HepG2 (cell line): ENCODE data around the gene ERF. TPM values are rescaled to one million over a fixed set of nuclear protein-coding genes. Genes with fewer than 3 reads are reported as not detected.

Experiments
- CC2D1A ChIP-seq: sonication (generic); formaldehyde crosslinking; IDR thresholded peaks from 2 replicates; pipeline ENCODE4 v1.8.1; 2023; ENCODE audit warnings: mild to moderate bottlenecking, missing genetic modification reagents
- FOXA1 ChIP-seq, 2 experiments: fragments of 450-650 bp in 1 of 2; sonication (generic) in 1 of 2; formaldehyde crosslinking in 1 of 2; IDR thresholded peaks; 2 replicates each; pipeline versions ENCODE4 v1.4.0 to v1.6.1; 2016 to 2020; ENCODE audit warnings: missing genetic modification reagents in 1 of 2
- PCBP2 ChIP-seq: fragments of 200-400 bp; formaldehyde crosslinking; optimal IDR thresholded peaks from 2 replicates; pipeline ENCODE3; 2018; ENCODE audit warnings: low read length, low read depth; ENCODE audit not compliant: poor library complexity, severe bottlenecking
- PHB2 ChIP-seq: fragments of 450-650 bp; IDR thresholded peaks from 2 replicates; pipeline ENCODE4 v1.6.1; 2018; ENCODE audit not compliant: partially characterized antibody
- ZFP91 ChIP-seq: sonication (generic); formaldehyde crosslinking; IDR thresholded peaks from 2 replicates; pipeline ENCODE4 v1.9.0; 2022; ENCODE audit warnings: missing genetic modification reagents, mild to moderate bottlenecking, borderline replicate concordance
- ZNF362 ChIP-seq: sonication (generic); formaldehyde crosslinking; IDR thresholded peaks from 2 replicates; pipeline ENCODE4 v1.4.0; 2020; ENCODE audit warnings: missing genetic modification reagents, mild to moderate bottlenecking, borderline replicate concordance
- ZNF383 ChIP-seq: sonication (generic); formaldehyde crosslinking; IDR thresholded peaks from 2 replicates; pipeline ENCODE4 v1.4.0; 2020; ENCODE audit warnings: missing genetic modification reagents, mild to moderate bottlenecking, borderline replicate concordance
- ZNF605 ChIP-seq: sonication (generic); formaldehyde crosslinking; IDR thresholded peaks from 2 replicates; pipeline ENCODE4 v1.8.0; 2022; ENCODE audit warnings: mild to moderate bottlenecking, missing genetic modification reagents
- ZSCAN22 ChIP-seq: sonication (generic); formaldehyde crosslinking; IDR thresholded peaks from 2 replicates; pipeline ENCODE4 v1.4.0; 2020; ENCODE audit warnings: mild to moderate bottlenecking, missing genetic modification reagents
- polyA plus RNA-seq, 8 experiments: library from polyadenylated mRNA; depleted of rRNA in 3 of 8; stranded (reverse) in 7 of 8; unstranded in 1 of 8; fragments of >200 nt; fragmentation: Illumina TruSeq in 4 of 8; extraction: Trizol in 4 of 8; gene quantifications; 2 replicates each; pipeline versions ENCODE4 v1.2.1 to v1.2.3, GENCODE V29; 2011 to 2016; ENCODE audit warnings: low read depth in 4 of 8, missing spikeins in 1 of 8, mixed read lengths in 1 of 8; ENCODE audit not compliant: insufficient read depth in 1 of 8
- total RNA-seq, 5 experiments: library from RNA; depleted of rRNA; stranded (reverse); fragments of >200 nt; fragmentation: Illumina TruSeq; extraction: Trizol; gene quantifications; 2 replicates each; pipeline ENCODE4 v1.2.3, GENCODE V29; 2016; ENCODE audit warnings: low read depth in 1 of 5
- TF ChIP-seq, protein P1 (sequence below): sonication (generic); formaldehyde crosslinking; IDR thresholded peaks from 2 replicates; pipeline ENCODE4 v1.5.1; 2020; ENCODE audit warnings: mild to moderate bottlenecking, missing genetic modification reagents, moderate library complexity

Gene ERF
- total and polyA plus RNA-seq, 2 of the 13 experiments (the other 11 are each of a cell fraction or from before 2014, with no cell fraction given): 67.1 to 69.9 TPM

- peak; percentile 33 for TF ChIP-seq PCBP2
- TF ChIP-seq FOXA1 (IDR thresholded peaks at IDR 0.05): no peak
- TF ChIP-seq FOXA1 (CRISPR knock-in tag; IDR thresholded peaks at IDR 0.05): no peak
- TF ChIP-seq ZSCAN22: no peak
- TF ChIP-seq ZNF362 (CRISPR knock-in tag): no peak
- no peak for TF ChIP-seq ZNF383 (CRISPR knock-in tag)
- no peak for TF ChIP-seq CC2D1A (CRISPR knock-in tag)
- TF ChIP-seq PHB2: no peak
- no peak for TF ChIP-seq ZNF605
- TF ChIP-seq, protein P1, sequence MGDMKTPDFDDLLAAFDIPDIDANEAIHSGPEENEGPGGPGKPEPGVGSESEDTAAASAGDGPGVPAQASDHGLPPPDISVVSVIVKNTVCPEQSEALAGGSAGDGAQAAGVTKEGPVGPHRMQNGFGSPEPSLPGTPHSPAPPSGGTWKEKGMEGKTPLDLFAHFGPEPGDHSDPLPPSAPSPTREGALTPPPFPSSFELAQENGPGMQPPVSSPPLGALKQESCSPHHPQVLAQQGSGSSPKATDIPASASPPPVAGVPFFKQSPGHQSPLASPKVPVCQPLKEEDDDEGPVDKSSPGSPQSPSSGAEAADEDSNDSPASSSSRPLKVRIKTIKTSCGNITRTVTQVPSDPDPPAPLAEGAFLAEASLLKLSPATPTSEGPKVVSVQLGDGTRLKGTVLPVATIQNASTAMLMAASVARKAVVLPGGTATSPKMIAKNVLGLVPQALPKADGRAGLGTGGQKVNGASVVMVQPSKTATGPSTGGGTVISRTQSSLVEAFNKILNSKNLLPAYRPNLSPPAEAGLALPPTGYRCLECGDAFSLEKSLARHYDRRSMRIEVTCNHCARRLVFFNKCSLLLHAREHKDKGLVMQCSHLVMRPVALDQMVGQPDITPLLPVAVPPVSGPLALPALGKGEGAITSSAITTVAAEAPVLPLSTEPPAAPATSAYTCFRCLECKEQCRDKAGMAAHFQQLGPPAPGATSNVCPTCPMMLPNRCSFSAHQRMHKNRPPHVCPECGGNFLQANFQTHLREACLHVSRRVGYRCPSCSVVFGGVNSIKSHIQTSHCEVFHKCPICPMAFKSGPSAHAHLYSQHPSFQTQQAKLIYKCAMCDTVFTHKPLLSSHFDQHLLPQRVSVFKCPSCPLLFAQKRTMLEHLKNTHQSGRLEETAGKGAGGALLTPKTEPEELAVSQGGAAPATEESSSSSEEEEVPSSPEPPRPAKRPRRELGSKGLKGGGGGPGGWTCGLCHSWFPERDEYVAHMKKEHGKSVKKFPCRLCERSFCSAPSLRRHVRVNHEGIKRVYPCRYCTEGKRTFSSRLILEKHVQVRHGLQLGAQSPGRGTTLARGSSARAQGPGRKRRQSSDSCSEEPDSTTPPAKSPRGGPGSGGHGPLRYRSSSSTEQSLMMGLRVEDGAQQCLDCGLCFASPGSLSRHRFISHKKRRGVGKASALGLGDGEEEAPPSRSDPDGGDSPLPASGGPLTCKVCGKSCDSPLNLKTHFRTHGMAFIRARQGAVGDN (CRISPR knock-in tag): peak; percentile 59
- no peak for TF ChIP-seq ZFP91
- TF ChIP-seq, all 625 proteins: peak for 11
Observed at GRCh38 chr19:42284591-42285341, 29.8 kb upstream of the ERF start (continued).
